Measurements from ENCODE around the gene S100B.
"Not testable (repeated sequence)": the region's sequence is repeated elsewhere in the genome, so short reads cannot be mapped to it uniquely, and the experiment has no call there.

S100B gene

GRCh38 chr21:46600978-46601377, 3.9 kb downstream of the S100B start:
- no peak for DNase-seq (ENCODE audit: low read depth)

GRCh38 chr21:46600305-46600704, 4.6 kb downstream of the S100B start:
- DNase-seq (ENCODE audit: low read depth): no peak

GRCh38 chr21:46598581-46599572, 6.0 kb downstream of the S100B start:
- no peak for DNase-seq (ENCODE audit: low read depth)

GRCh38 chr21:46597896-46598343, 7.0 kb downstream of the S100B start:
- DNase-seq (ENCODE audit: low read depth): no peak

- no peak for DNase-seq (ENCODE audit: low read depth)
Measured at GRCh38 chr21:46597031-46597430, 7.9 kb downstream of the S100B start.

DNA sequence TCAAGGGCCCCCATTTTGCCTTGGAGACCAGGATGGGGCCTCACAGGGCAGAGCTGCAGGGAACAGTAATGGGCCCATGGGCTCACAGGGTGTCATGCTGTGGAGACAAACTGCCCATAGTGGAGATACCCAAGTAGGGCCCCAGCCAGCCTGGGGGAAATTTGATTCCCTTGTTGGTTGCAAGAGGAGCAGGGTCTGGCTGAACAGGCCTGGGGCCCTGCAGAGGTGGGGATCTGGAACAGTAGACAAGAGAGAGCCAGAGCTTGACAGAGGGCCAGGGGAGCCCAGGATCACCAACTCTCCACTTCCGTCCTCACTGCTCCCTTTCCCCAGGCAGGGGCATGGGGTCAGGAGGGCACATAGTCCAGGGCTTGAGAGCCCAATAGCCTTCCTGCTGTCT, 8.7 kb downstream of the S100B start:
- no peak for DNase-seq (ENCODE audit: low read depth)

- DNase-seq (ENCODE audit: low read depth): no peak
Measured at GRCh38 chr21:46594276-46594675, 10.6 kb downstream of the S100B start.

GRCh38 chr21:46585191-46585953, 19.5 kb downstream of the S100B start:
- no peak for DNase-seq (ENCODE audit: low read depth)

DNA sequence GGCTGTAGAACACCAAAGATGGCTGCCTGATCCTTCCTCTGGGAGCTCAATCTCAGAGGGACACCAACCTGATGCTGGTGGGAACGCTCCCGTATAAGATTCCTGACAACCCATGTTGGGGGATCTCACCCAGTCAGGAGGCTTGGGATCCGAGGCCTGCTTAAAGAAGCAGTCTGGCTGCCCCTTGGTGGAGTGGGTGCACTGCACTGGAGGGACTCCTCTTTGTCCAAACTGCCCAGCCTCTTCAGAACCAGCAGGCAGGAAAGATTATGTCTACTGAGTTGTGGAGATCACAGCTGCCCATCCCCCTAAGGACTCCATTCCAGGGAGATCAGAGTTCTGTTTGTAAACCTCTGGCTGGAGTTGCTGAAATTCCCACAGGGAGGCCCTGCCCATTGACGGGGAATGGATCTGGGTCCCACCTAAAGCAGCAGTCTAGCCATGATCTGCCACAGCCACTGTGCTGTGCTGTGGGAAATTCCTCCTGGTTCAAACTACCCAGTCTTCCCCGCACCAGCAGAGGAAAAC, 23.0 kb downstream of the S100B start:
- no peak for DNase-seq (ENCODE audit: low read depth)

- not testable (repeated sequence) for DNase-seq (ENCODE audit: low read depth)
Measured at GRCh38 chr21:46579394-46579793, 25.5 kb downstream of the S100B start.

DNA sequence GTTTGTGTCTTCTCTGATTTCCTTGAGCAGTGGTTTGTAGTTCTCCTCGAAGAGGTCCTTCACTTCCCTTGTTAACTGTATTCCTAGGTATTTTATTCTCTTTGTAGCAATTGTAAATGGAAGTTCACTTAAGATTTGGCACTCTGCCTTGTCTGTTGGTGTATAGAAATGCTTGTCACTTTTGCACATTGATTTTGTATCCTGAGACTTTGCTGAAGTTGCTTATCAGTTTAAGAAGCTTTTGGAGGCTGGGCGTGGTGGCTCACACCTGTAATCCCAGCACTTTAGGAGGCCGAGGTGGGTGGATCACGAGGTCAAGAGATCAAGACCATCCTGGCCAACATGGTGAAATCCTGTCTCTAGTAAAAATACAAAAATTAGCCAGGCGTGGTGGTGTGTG, 27.1 kb downstream of the S100B start:
- DNase-seq (ENCODE audit: low read depth): not testable (repeated sequence)

GRCh38 chr21:46572850-46573249, 32.0 kb downstream of the S100B start:
- no peak for DNase-seq (ENCODE audit: low read depth)

DNA sequence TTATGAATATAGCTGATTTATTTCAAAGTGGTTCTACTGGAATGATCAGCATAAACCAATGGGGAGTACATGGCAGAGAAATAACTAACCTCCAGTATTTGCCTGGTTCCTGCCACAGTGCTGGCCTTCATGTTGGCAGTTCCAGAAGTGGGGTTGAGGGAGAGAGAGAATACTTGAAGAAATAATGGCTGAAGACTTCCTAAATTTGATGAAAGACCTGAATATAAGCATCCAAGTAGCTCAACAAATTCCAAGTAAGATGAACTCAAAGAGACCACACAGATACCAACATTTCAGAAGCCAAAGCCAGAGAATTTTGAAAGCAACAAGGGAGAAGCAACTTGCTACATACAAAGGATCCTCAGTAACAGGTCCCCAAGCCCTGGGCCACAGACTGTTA, 34.3 kb downstream of the S100B start:
- DNase-seq (ENCODE audit: low read depth): no peak

DNA sequence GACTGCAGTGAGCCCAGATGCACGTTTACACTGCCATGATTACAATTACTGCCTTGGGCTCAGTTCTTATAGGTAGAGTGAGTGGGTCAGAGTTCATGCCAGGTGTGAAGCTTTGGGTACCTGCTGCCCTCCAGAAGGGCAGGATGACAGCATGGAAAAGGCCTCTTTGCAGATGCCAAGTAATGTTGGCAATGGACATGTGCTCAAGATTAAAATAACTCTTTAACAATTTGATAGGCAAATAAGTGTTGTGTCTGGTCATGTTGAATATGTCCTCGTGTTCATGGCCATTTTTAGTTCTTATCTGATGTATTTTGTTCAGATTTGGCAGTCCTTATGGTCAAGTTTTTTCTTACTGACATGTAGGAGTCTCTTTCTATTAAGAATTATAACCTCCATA, 34.8 kb downstream of the S100B start:
- no peak for DNase-seq (ENCODE audit: low read depth)

DNA sequence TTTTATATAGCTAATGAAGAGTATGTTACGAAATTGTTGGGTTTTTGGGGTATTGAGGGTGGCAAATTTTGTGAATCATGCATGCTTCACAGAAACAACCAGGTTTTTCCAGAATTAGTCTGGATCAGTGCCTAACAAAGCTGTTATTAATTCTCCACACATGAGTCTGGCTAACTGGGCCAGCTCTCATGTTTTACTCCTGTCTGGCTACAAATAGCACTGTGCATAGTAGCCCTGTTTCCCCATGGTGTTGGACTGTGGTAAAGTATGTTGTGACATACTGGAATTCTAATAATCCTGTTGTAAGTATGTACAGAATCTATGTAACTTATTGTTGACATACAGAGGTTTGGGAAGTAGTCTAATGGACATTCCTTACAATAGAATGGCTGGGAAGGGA, 35.8 kb downstream of the S100B start:
- no peak for DNase-seq (ENCODE audit: low read depth)

GRCh38 chr21:46568562-46568961, 36.3 kb downstream of the S100B start:
- DNase-seq (ENCODE audit: low read depth): no peak

DNA sequence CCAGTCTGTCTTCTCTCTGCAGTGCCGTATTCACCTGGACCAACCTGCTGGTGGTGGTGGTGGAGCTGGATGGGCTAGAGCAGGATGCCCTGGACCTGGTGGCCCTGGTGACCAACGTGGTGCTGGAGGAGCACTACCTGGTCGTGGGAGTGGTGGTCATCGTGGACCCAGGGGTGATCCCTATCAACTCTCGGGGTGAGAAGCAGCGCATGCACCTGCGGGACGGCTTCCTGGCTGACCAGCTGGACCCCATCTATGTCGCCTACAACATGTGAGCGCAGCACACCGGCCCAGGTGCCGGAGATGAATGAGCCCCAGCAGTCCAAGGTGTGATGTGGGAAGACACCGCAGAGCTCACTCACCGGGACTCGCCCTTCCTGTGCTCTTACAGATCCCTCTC, 37.5 kb downstream of the S100B start:
- DNase-seq (ENCODE audit: low read depth): no peak

DNA sequence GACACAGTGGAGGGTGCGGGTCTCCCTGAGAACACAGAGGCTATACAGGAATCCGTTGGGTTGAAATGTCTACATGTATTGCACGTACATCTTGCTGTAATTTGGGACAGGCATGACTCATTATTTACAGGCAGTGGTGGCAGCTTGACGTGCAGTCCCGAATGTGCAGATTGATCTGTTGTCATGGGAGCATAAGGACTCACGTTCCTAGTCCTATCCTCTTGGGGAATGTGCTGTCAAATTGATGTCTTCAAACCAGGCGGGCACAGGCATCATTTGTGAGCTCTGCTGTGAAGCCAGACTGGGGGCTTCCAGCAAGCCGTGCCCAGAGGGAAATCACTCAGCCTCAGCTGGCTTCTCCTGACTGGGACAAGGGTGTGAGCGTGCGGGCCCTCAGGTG, 40.5 kb downstream of the S100B start:
- no peak for DNase-seq (ENCODE audit: low read depth)

GRCh38 chr21:46562964-46563607, 41.8 kb downstream of the S100B start:
- DNase-seq (ENCODE audit: low read depth): no peak

DNA sequence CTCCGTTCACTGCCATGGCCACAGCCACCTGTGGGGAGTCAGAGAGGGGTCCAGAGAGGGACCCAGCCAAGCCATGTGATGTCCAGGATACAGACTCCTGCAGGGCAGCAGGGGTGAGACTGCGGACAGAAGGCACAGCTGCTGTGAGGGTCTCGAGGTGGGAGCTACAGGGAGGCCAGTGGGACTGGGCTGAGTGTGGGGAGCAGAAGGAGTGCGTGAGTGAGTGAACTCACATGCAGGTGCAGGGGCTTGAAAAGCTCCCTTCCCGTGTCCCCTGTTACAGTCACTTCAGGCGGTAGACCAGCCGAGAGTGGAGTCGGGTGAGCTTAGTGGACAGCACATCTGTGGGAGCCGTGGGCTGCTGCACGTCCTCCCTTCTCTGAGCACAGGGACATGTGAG, 42.4 kb downstream of the S100B start:
- no peak for DNase-seq (ENCODE audit: low read depth)

GRCh38 chr21:46561445-46562090, 43.3 kb downstream of the S100B start:
- no peak for DNase-seq (ENCODE audit: low read depth)
